Eye (tissue), 1 donor: Measurements from ENCODE around the gene NUP88.

Experiments
- DNase-seq: peaks from one replicate; pipeline ENCODE4 v3.0.0-alpha.2; 2015

Gene NUP88

DNA sequence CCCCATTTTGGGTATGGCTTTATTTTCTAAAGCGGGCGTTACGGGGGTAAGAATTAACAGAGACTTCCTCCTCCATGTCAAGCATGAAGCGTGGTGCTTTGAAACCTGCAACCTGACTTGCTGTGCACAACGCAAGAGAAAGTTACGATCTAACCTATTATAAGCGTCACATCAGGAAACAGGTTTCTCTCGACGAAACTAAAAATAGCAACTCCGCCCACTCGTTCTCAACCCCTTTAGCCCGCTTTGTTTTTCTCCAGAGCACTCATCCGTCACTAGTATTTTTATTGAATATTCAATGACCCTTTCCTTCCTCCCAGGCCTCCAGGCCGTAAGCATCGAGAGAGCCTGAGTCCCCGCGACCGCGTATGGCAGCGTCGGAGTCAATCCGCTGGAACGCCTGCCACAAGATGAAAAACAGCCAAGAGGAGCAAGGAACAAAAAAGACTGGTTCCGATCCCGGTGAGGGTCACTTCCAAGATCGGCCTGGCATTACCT lies 555 bp downstream of the NUP88 start:
- no peak for DNase-seq

DNA sequence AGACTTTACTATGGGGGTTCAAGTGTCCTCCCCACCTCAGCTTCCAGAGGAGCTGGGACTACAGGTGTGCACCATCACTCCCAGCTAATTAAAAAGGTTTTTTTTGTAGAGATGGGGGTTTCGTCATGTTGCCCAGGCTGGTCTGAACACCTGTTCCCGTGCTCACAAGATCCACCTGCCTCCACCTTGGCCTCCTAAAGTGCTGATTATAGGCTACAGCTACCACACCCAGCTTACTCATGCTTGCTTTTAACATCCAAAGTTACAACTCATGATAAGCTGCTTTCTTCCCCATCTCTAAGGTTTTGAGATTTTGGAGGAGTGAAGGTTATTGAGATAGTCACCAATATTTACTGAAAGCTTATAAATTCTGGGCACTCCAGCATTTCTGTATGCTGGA lies 2.6 kb downstream of the NUP88 start:
- no peak for DNase-seq

DNA sequence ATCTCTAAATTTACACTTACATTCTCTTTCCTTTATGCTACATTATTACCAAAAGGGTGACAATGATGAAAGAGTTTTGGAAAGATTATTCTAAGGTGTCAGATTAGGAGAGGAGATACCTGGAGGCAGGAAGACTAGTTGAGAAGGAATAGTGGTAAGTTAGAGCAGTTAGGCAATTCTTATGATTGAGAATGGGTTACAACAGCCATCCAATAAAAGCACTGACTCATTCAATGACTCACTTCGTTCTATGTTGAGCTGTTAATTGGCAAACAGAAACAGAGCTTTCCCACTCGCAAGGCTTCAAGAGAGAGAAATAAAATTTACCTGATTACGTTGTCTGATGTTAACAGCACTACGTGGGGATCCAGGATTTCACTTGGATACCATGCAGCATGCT lies 5.8 kb downstream of the NUP88 start:
- no peak for DNase-seq

DNA sequence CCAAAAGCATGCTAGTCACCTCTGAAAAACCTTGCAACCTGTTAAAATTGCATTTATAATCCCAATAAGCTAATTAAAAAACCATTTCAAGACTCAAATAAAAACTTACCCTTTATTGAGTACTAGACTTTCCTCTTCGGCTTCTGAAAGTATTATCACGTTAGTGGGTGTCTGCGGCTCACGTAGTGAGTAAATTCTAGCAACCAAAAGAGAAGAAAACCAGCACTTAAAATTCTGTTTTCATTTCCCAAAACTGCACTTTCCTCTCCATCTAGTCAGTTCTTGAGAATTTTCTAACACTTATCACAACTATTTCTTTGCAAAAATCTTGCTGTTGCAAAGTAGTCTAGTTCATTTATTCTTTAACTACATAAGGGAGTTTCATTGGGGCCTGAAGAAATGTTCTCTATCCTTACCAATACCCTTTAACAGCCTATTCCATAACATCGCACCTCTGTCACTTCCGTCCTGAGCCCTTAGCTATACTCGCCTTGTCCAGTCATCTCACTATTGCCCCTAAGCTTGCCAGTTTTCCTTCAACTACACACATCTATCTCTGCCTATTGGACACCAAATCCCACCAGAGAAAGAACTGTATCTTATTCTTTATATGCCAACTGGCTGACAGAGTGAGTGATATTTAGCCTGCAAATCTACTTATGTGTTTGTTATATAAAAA lies 8.7 kb downstream of the NUP88 start:
- DNase-seq: no peak

DNA sequence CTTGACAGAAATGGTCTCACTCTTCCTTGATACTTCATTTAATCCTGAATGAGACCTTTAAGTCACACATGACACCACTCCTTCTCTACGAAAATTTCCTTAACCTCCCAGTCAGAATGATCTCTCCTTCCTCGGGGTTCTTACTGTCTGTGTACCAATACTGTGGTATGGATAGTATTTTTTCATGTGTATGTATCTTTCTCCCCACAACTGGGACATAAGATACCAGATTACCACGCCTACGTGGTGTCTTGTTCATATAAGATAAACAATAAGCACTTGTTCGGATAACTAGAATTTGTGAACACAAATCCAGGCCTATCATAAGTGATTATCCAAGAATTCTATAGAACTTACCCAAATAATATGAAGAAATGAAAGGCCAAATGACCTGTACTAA lies 11.3 kb downstream of the NUP88 start:
- DNase-seq: no peak

DNA sequence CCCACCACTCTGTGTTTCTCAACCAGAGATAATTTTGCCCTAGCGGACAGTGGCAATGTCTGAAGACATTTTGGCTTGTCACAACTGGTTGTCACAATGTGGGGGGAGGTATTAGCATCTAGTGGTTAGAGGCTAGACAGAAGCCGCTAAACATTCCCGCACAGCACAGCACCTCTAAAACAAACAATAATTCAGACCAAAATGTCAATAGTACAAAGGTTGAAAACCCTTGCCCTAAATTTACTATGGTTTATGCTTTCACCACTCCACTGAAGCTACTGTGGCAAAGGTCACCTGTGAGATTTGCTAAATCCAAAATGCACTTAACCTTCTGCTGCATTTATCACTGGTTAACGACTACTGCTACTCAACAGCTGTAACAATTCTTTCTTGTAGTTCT lies 14.1 kb downstream of the NUP88 start:
- DNase-seq: no peak

DNA sequence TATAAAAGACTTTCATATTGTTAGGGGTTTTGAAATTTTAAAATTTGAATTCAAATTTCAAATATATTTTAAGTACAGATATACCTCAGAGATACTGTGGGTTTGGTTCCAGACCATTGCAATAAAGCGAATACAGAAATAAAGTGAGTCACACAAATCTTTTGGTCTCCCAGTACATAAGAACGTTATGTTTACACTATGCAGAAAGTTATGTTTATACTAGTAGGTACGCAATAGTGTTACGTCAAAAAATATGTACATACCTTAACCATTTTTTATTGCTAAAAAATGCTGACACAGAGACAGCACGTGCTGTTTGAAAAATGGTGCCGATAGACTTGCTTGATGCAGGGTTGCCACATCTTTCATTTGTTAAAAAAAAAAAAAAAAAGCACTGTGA lies 19.7 kb downstream of the NUP88 start:
- DNase-seq: no peak

DNA sequence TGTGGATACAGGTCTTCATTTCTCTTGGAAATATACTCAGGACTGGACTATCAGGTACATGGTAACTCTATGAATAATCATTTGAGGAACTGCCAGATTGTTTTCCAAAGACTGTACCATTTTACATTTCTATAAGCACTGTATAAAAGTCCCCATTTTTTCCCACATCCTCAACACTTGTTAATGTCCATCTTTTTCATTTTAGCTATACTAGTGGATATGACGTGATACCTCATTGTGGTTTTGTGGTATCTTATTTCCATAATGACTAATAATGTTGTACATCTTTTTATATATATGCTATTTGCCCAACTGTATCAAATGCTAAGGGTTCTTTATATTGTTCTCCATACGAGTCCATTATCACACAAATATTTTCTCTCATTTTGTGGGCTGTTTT lies 22.9 kb downstream of the NUP88 start:
- DNase-seq: no peak

DNA sequence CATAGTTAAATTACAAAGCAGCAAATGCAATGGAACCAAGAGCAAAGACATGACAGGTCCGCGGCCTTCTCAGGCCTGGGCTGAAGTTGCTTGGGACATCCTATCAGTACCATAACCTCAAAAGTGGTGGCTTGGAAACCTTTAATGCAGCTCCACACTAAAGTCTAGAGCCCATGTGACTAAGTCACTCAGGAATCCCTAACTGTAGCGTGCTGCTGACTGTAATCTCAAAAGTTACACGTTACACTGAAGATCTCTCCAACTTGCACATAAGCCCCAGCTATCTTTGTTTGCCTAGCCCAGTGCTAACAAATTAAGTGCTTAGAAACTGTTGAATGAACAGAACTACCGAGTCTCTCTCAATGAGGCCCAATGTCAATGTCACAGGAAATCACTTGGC lies 27.8 kb downstream of the NUP88 start:
- DNase-seq: no peak

DNA sequence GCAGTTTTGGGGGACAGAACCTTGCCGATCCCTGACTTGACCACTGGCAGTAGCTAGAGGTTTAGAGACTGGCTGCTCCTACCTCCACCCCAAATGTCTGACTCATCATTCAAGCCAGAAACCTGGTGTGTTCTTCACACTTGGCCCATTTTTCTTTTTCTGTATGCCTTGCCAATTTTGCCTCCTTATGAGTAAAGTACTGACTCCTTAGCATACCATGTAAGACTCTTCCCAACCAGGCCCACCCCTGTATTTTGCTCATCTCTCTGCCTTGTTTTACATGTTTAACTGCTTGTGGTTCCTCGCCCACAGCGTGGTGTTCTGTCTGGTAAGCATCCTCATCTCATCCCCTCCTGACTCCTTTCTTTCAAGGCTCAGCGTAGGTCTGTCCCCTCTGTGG lies 37.9 kb downstream of the NUP88 start:
- DNase-seq: no peak

DNA sequence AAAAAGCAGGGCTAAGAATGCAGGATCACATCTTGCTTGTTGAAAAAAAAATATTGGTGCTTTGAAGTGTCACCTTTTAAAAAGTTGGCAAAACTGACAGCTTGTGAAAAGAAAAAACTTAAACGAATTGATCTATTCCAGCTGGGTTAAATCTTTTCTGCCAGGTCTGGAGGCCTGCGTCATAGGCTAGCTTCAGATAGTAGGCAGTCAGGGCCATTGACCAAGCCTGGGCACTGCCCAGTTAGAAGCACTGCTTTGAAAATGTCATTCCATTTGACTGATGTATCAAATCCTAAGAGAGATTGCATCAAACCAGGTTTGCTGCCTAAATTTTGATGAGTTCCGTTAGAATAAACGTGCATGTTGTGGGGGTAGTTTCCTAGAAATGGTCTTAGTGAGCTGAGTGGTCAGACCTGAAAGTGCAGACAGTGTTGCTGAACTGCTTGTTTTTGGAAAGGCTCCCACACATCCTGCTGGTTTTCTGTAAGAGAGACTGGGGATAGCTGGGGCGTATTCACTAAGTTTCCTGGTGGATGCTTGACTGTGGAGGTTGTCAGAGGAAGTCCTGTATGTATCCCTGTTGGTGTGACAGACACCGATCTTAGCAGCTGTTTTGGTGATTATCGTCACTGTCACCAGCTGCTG lies 38.8 kb downstream of the NUP88 start:
- no peak for DNase-seq

DNA sequence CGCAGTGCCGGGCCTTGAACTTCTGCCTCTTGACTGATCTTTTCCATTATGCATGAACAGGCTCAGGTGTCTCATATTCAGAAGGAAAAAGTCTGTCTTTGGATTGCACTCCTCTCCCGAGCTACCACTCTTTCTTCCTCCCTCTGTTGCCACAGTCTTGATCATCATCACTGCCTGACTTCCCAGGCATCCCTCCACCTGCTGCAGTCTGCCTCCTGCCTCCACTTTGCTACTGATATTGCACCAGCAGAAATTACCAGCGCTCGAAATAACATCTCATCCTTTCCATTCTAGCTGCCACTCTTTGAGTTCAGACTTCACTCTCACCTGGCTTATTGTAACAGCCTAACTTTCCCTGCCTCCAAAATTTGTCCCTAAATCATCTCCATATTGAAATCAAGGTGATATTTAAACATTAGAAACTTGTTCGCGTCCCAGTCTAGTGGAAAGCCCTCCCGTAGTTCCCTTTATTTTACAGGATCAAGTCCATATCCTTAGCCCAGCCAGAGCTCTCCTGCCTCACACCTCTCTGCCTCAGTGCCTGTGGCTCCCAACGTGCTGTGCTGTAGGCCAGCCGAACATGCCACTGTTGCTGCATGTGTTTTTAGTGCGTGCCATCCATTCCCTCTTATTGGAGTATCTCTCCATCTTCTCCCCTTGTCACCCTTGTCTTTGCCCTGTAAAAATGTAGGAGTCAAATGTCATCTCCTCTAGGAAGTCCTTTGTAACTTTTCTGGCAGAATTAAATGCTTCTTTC lies 39.9 kb downstream of the NUP88 start:
- DNase-seq: no peak

DNA sequence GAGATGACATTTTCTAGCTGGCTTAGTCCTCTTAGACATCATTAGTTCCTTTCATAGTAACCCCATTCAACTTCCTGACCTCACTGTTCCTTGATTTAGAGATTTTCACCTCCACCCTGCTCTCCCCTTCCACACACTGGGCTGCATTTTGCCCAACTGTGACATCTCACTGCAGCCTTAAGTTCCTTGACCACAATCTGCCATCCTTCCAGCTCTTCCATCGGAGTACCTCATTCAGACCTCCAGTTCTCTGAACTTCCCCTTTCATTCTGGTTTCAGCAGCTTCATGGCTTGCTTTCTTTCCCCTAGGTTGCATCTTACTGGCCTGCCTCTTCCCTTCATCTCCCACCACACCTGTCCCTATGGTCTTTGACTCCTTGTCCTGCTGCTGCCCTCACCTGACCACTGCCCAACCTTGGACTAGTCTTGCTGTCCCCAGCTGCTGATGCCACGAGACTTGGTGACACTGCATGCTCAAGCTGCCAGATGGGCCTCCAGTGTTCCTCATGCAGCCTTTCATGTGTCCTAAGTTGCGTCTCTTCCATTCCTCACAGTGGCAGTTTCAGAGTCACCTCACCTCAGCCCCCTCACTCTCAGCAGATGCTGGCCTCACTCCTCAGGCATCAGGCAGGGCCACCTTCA lies 40.8 kb downstream of the NUP88 start:
- DNase-seq: no peak

DNA sequence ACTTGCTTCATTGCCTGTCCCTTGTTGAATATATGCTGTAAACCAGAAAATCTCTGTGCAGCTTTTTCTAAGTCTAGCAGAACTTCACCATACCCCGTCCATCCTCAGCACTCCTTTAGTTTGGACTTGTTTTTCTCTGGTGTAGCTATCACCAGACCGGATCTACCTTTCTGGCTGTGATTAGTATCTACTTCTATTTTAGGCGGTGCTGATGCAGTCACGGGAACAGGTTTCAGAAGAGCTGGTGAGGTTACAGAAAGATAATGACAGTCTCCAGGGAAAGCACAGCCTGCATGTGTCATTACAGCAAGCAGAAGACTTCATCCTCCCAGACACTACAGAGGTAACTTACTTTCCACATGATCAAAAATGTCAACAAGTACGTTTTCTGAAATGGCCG lies 46.4 kb downstream of the NUP88 start:
- DNase-seq: no peak

DNA sequence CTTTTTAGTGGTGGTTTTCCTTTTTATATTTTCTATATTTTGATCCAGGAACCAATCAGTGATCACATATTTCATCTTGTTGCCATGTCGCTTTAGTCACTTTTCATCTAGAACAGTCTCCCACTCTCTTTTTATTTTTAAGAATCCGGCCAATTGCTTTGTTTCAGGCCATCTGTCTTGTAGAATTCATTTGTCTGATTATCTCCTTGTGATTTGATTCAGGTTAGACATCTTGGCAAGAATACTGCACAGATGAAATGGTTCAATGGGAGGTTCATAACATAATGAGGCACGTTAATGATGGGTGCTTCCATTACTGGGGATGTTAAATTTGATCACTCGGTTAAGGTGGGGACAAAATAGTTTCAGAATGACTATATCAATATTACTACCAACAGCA lies 49.1 kb downstream of the NUP88 start:
- DNase-seq: no peak

DNA sequence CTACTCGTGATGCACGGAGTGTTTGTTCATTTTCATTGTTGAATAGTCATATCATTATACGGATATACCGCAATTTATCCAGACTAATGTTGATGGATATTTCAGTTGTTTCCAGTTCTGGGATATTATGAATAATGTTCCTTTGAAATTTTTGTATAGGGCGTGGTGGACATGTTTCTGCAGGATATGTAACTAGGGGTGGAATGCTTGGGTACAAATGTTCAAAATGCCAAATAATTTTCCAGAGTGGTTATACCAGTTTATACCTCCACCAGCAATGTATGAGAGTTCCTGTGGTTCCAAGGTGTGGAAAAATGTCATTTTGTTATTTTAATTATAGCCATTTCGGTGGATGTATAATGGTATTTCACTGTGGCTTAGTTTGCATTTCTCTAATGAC lies 53.6 kb downstream of the NUP88 start:
- no peak for DNase-seq

DNA sequence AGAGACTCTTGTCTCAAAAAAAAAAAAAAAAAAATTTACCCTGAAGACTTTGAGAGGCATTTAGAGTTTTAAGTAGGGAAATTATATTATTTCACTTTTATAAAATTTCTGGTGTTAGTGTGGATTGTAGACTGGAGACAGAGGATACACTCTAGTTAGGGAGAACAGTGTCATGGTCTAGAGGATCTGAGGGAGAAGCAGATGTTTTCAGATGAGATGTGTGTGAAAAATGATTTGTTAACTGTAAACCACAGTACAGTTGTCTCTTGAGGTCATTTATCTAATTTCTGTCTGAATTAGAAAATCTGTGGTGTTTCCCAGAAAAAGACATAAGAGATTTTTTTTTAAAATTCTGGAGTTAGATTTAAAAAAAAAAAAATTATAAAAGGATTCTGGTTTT lies 54.8 kb downstream of the NUP88 start:
- no peak for DNase-seq

DNA sequence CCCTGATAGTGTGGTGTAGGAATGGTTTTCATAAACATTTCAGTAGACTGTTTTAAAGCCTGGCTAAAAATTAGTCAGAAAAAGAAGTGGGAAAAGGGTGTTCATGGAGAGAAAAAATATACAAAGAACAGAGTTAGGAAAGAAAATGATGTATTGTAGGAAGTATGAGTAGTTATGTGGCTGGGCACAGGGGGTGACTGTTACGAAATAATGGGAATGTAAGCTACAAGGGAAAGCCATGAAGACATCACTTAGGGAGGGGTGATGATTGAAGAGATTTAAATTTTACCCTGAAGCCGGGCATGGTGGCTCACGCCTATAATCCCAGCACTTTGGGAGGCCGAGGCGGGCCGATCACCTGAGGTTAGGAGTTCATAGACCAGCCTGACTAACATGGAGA lies 55.3 kb downstream of the NUP88 start:
- no peak for DNase-seq

DNA sequence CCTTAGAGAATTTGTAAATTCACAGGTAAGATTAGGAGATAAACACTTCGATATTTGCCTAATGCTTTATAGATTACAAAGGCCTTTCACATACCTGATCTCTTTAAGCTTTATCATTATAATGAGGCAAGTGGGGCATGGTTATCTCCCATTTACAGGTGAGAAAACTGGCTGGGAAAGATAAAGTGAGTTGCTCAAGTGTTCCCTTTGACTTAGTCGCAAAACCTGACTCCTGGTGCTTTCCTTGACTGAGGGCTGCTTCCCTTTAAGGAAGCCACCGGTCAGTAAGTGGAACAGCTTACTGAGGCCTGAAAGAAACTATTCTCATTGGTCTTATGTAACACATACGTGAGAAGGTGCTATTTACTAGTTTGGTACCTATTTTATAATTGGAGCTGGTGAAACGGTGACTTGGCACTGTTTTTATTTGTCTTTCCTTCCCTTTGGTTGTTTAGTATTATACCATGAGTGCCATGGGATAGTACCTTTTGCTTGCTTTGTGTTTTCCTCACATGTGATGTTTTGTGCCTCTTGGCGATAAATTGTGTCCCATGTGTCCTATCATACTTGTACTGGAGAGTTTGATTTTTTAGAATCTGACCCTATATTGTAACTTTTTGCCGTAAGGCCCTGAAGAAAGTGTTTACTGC lies 57.2 kb downstream of the NUP88 start:
- DNase-seq: no peak

DNA sequence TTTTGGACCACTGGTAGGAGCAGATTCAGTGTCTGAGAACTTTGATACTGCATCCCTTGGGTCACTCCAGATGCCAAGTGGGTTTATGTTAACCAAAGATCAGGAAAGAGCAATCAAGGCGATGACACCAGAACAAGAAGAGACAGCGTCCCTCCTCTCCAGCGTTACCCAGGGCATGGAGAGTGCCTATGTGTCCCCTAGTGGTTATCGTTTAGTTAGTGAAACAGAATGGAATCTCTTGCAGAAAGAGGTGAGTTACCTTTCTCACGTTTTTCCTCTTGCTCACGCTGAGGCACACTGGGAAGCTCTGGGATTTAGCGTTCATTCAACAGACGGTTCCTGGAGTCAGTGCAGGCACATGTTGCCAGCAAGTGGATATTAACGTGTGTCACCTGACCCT lies 58.0 kb downstream of the NUP88 start:
- DNase-seq: no peak

DNA sequence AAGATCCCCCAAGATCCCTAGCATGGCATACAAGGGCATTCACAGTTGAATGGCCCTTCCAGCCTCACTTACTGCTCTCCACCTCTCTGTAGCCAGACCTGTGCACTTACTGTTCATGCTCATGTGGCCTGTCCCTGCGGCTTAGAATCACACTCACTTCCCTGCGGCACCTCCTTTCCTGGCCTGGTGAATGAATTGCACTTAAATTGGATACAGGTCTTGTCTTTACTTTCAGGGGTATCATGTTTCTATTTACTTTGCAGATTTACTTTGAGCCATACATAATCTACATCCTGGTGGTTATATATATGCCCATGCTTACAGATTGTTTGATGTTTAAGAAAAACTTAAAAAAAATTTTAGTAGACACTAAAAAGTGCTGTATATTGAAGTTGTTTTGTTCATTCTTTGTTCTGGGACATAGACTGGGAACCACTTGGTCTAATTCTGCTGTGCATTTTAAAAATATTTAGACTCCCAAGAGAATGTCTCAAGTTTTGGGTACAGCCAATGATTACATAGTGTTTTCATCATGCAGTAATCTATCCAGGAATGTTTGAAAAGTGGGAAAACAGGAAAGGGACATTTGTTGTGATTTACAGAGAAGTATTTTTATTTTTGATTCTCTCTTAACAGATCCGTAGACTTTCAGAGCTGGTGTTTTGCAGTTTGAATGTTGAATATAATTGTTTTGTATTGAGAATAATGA lies 63.9 kb downstream of the NUP88 start:
- peak; percentile 8 for DNase-seq

DNA sequence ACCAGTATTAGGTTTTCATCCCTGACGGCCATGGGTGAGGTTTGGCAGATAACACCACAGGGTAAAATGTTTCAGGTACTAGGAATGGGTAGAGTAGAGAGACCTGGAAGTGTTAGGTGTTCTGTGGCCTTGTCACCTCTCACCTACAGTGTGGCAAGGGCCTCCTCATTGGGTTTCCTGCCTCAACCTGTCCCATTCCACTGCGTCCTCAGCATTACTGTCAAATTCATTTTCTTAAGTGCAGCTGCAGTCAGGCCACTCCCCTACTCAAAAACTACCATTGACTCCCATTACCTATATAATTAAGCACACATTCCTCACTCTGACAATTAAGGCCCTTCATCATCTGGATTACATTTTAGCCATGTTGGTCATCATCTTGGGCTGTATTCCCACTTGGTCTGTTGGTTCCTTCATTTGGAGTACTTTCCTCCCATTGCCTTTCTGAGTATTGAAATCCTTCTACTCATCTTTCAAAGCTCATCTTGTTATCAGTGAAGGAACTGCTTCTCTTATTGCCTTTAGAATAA lies 64.5 kb downstream of the NUP88 start:
- no peak for DNase-seq
